GM18951 (cell line): Measurements from ENCODE around the gene LINGO1.

ENCODE experiments used
- POLR2A ChIP-seq: IDR thresholded peaks from 4 replicates; pipeline ENCODE4 v1.6.1; 2011; ENCODE audit warnings: mild to moderate bottlenecking; ENCODE audit not compliant: insufficient read length, insufficient read depth; ENCODE audit errors: extremely low read depth
- in situ Hi-C: fragments of 300-500 bp; cut with MboI; formaldehyde crosslinking; loops from one replicate; pipeline ENCODE4 v1.12.0; 2022; ENCODE audit warnings: low sequenced_read_pairs, mixed read lengths, inconsistent platforms; ENCODE audit not compliant: unreplicated experiment

Gene LINGO1

GRCh38 chr15:77622209-77622933 is 10.3 kb downstream of the LINGO1 start:
- no peak for TF ChIP-seq POLR2A
- in situ Hi-C loops = no loop called here

GRCh38 chr15:77621847-77622208 is 10.9 kb downstream of the LINGO1 start:
- TF ChIP-seq POLR2A = no peak

GRCh38 chr15:77620960-77621647 is 11.6 kb downstream of the LINGO1 start:
- no peak for TF ChIP-seq POLR2A
- in situ Hi-C loops = no loop called here

More at GRCh38 chr15:77621847-77622208, 10.9 kb downstream of the LINGO1 start:
- in situ Hi-C loops = no loop called here

- no peak for TF ChIP-seq POLR2A
- in situ Hi-C loops = no loop called here
These were observed 12.4 kb downstream of the LINGO1 start for GRCh38 chr15:77620297-77620696.

- in situ Hi-C loops = no loop called here
- TF ChIP-seq POLR2A = no peak
These were observed 12.8 kb downstream of the LINGO1 start for GRCh38 chr15:77619883-77620282.

GRCh38 chr15:77617476-77618230 is 15.1 kb downstream of the LINGO1 start:
- in situ Hi-C loops = no loop called here
- TF ChIP-seq POLR2A = no peak

GRCh38 chr15:77616072-77616471 is 16.6 kb downstream of the LINGO1 start:
- in situ Hi-C loops = no loop called here
- no peak for TF ChIP-seq POLR2A

- no peak for TF ChIP-seq POLR2A
- in situ Hi-C loops = no loop called here
These were observed 17.2 kb downstream of the LINGO1 start for GRCh38 chr15:77615472-77615871.

- TF ChIP-seq POLR2A = no peak
- in situ Hi-C loops = no loop called here
These were observed 18.4 kb downstream of the LINGO1 start for GRCh38 chr15:77614251-77614806.

- in situ Hi-C loops = no loop called here
- TF ChIP-seq POLR2A = no peak
These were observed 18.9 kb downstream of the LINGO1 start for GRCh38 chr15:77613814-77614213.

- in situ Hi-C loops = no loop called here
- no peak for TF ChIP-seq POLR2A
These were observed 19.6 kb downstream of the LINGO1 start for GRCh38 chr15:77612958-77613601.

GRCh38 chr15:77611767-77612166 is 20.9 kb downstream of the LINGO1 start:
- TF ChIP-seq POLR2A = no peak
- in situ Hi-C loops = no loop called here

- in situ Hi-C loops = no loop called here
- TF ChIP-seq POLR2A = no peak
These were observed 22.0 kb downstream of the LINGO1 start for GRCh38 chr15:77610731-77611130.
